Neutrophil (primary cell): Measurements from ENCODE around the gene SND1.

Experiments
- H3K27ac ChIP-seq: fragments of 200-600 bp; sonication (generic); 2 replicates; pipeline ENCODE4 v1.5.1; 2016; ENCODE audit warnings: mild to moderate bottlenecking, moderate library complexity
- H3K27me3 ChIP-seq: fragments of 200-600 bp; sonication (generic); 2 replicates; pipeline ENCODE4 v1.6.0; 2016; ENCODE audit warnings: mild to moderate bottlenecking
- H3K36me3 ChIP-seq: fragments of 200-600 bp; sonication (generic); 2 replicates; pipeline ENCODE4 v1.5.1; 2017
- H3K4me1 ChIP-seq, 2 experiments: fragments of 200-600 bp in 1 of 2; sonication (generic) in 1 of 2; 1 replicate in 1 of 2; 2 replicates in 1 of 2; pipeline versions ENCODE4 v1.5.1 to v1.6.1; 2013 to 2016; ENCODE audit warnings: low read depth in 1 of 2, low read length in 1 of 2, mild to moderate bottlenecking in 1 of 2, moderate library complexity in 1 of 2; ENCODE audit not compliant: control insufficient read depth in 1 of 2, insufficient read depth in 1 of 2
- H3K4me3 ChIP-seq, 2 experiments: fragments of 200-600 bp in 1 of 2; sonication (generic) in 1 of 2; 1 replicate in 1 of 2; 2 replicates in 1 of 2; pipeline ENCODE4 v1.5.1; 2013 to 2016; ENCODE audit warnings: low read depth in 1 of 2, low read length in 1 of 2, mild to moderate bottlenecking in 1 of 2, moderate library complexity in 1 of 2
- H3K9me3 ChIP-seq: fragments of 200-600 bp; sonication (generic); 2 replicates; pipeline ENCODE4 v1.5.1; 2016
- TF ChIP-seq, protein P1 (sequence below): fragments of 200-600 bp; sonication (generic); IDR thresholded peaks from 2 replicates; pipeline ENCODE4 v1.5.1; 2016; ENCODE audit warnings: antibody characterized with exemption

Gene SND1

GRCh38 chr7:127802845-127803244, 150.9 kb downstream of the SND1 start:
- no peak overlapping the region for H3K4me3 ChIP-seq
- TF ChIP-seq, protein P1, sequence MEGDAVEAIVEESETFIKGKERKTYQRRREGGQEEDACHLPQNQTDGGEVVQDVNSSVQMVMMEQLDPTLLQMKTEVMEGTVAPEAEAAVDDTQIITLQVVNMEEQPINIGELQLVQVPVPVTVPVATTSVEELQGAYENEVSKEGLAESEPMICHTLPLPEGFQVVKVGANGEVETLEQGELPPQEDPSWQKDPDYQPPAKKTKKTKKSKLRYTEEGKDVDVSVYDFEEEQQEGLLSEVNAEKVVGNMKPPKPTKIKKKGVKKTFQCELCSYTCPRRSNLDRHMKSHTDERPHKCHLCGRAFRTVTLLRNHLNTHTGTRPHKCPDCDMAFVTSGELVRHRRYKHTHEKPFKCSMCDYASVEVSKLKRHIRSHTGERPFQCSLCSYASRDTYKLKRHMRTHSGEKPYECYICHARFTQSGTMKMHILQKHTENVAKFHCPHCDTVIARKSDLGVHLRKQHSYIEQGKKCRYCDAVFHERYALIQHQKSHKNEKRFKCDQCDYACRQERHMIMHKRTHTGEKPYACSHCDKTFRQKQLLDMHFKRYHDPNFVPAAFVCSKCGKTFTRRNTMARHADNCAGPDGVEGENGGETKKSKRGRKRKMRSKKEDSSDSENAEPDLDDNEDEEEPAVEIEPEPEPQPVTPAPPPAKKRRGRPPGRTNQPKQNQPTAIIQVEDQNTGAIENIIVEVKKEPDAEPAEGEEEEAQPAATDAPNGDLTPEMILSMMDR = no peak
- no peaks in the 10 kb centered on the region for H3K27me3 ChIP-seq
- no peaks in the 10 kb centered on the region for H3K4me1 ChIP-seq
- H3K27ac ChIP-seq = no peak overlapping the region
- no peaks in the 10 kb centered on the region for H3K36me3 ChIP-seq
- H3K9me3 ChIP-seq = no peaks in the 10 kb centered on the region

DNA sequence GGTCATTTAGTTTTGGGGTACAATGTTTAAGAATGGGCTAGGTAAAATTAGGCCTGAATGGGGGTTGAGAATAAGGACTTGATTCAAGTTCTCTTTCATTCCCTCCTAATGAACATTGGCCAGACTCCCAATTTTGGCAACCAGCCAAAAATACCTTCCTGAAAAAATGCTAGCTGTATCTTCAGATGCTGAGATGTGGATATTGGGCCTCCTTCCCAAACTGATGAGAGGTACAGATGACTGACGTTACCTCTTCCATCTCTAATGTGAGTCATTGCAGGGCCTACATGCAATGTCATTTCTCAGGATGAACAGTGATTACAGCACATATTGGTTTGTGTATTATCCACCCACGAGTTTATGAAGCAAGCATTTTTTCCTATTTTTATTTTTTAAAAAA, 151.6 kb downstream of the SND1 start:
- Histone ChIP-seq H3K9me3 (no peaks in the 10 kb centered on the region), H3K27me3 (no peaks in the 10 kb centered on the region), H3K36me3 (no peaks in the 10 kb centered on the region), H3K27ac (no peak overlapping the region), H3K4me3 (no peak overlapping the region), H3K4me1 (no peaks in the 10 kb centered on the region)
- TF ChIP-seq, protein P1 = no peak

GRCh38 chr7:127807340-127807739, 155.3 kb downstream of the SND1 start:
- TF ChIP-seq, protein P1 = no peak
- no peaks in the 10 kb centered on the region for H3K27me3 ChIP-seq

GRCh38 chr7:127807829-127808228, 155.8 kb downstream of the SND1 start:
- H3K27me3 ChIP-seq = no peaks in the 10 kb centered on the region
- H3K27ac ChIP-seq = no peak overlapping the region
- peaks cover 3% of the 10 kb centered on the region for H3K36me3 ChIP-seq
- H3K4me1 ChIP-seq = no peaks in the 10 kb centered on the region
- no peak overlapping the region for H3K4me3 ChIP-seq
- H3K9me3 ChIP-seq = no peaks in the 10 kb centered on the region
- TF ChIP-seq, protein P1 = no peak

More at GRCh38 chr7:127807340-127807739, 155.3 kb downstream of the SND1 start:
- Histone ChIP-seq H3K9me3 (no peaks in the 10 kb centered on the region), H3K4me1 (no peaks in the 10 kb centered on the region), H3K36me3 (peaks cover 3% of the 10 kb centered on the region), H3K27ac (no peak overlapping the region), H3K4me3 (no peak overlapping the region)

GRCh38 chr7:127809261-127809702, 157.3 kb downstream of the SND1 start:
- Histone ChIP-seq H3K9me3 (no peaks in the 10 kb centered on the region), H3K4me3 (no peak overlapping the region), H3K27me3 (no peaks in the 10 kb centered on the region), H3K36me3 (peaks cover 3% of the 10 kb centered on the region), H3K4me1 (no peaks in the 10 kb centered on the region), H3K27ac (no peak overlapping the region)
- TF ChIP-seq, protein P1 = no peak

- Histone ChIP-seq H3K36me3 (peaks cover 3% of the 10 kb centered on the region), H3K27ac (no peak overlapping the region)
- TF ChIP-seq, protein P1 = no peak
Observed at GRCh38 chr7:127810113-127810512, 158.1 kb downstream of the SND1 start.

More at GRCh38 chr7:127810113-127810512, 158.1 kb downstream of the SND1 start:
- Histone ChIP-seq H3K4me1 (no peaks in the 10 kb centered on the region), H3K4me3 (no peak overlapping the region), H3K27me3 (no peaks in the 10 kb centered on the region), H3K9me3 (no peaks in the 10 kb centered on the region)
